HG02981 (cell line): ENCODE measurements around the gene PARD3B.

Experiments
- ATAC-seq: cut with Tn5 transposase; IDR thresholded peaks from one replicate; pipeline ENCODE4 v1.9.1; 2021; ENCODE audit warnings: mild to moderate bottlenecking, moderate library complexity; ENCODE audit not compliant: unreplicated experiment

PARD3B gene

GRCh38 chr2:205424326-205424725, 879.1 kb downstream of the PARD3B start:
- no peak for ATAC-seq

- no peak for ATAC-seq
These were observed 879.8 kb downstream of the PARD3B start for GRCh38 chr2:205425102-205425501.

- no peak for ATAC-seq
These were observed 881.8 kb downstream of the PARD3B start for GRCh38 chr2:205427112-205427511.

- ATAC-seq: no peak
These were observed 883.5 kb downstream of the PARD3B start for GRCh38 chr2:205428811-205429210.

GRCh38 chr2:205435970-205436369, 890.7 kb downstream of the PARD3B start:
- ATAC-seq: no peak

DNA sequence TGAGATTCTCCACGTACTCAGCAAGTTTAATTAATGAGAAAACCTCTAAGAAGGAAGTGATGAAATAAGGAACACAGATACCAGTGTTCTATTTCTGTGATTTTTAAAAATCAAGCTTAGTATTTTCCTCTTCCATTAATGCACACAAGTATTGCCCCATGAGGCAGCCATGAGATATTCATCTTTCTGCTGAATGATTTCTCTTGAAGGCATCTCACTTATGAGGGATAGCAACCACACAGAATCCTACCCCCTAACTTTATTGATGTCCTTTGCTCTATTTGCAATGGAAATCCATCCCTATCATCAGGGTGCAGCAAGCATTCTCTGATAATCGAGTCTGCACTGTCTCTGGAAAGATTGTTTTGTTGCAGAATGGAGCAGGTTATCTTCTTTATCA, 893.0 kb downstream of the PARD3B start:
- ATAC-seq: no peak

GRCh38 chr2:205439621-205440020, 894.3 kb downstream of the PARD3B start:
- ATAC-seq: no peak

- ATAC-seq: no peak
These were observed 896.2 kb downstream of the PARD3B start for GRCh38 chr2:205441524-205441923.

DNA sequence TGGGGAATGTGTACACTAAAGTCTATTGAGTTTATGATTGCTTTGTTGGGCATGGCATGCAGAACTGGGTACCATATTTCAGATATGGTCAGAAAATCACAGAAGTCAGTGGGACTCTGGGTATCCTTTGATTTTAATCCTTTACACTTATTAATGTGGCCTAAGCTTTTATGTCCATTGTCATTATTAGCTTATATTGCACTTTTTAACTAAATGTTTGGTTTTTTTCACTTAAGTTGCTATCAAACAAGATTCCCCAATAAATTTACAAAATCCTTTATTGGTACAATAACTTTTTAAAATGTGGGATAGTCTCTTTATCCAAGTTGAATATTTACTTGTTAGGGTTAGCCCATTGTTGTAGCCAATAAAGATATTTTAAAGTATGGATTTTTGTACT, 902.9 kb downstream of the PARD3B start:
- no peak for ATAC-seq

- ATAC-seq: no peak
These were observed 906.7 kb downstream of the PARD3B start for GRCh38 chr2:205451901-205452512.

GRCh38 chr2:205453202-205453601, 907.9 kb downstream of the PARD3B start:
- ATAC-seq: no peak

DNA sequence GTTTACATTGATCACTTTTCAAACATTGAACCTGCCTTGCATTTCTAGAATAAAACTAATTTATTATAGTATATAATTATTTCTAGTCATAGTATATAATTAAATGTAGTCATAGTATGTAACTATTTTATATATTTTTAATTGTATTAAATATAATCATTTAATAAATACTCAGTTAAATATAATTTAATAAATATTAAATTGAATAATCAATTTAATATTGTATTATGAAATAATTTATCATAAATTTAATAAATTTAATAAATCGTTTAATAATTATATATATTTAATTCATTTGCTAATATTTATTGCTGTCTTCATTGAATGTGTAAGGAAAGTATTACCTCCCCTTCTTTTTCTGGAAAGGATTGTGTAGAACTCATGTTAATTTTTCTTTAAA, 911.4 kb downstream of the PARD3B start:
- no peak for ATAC-seq

GRCh38 chr2:205460217-205460616, 914.9 kb downstream of the PARD3B start:
- no peak for ATAC-seq

- no peak for ATAC-seq
These were observed 915.9 kb downstream of the PARD3B start for GRCh38 chr2:205461169-205461568.

DNA sequence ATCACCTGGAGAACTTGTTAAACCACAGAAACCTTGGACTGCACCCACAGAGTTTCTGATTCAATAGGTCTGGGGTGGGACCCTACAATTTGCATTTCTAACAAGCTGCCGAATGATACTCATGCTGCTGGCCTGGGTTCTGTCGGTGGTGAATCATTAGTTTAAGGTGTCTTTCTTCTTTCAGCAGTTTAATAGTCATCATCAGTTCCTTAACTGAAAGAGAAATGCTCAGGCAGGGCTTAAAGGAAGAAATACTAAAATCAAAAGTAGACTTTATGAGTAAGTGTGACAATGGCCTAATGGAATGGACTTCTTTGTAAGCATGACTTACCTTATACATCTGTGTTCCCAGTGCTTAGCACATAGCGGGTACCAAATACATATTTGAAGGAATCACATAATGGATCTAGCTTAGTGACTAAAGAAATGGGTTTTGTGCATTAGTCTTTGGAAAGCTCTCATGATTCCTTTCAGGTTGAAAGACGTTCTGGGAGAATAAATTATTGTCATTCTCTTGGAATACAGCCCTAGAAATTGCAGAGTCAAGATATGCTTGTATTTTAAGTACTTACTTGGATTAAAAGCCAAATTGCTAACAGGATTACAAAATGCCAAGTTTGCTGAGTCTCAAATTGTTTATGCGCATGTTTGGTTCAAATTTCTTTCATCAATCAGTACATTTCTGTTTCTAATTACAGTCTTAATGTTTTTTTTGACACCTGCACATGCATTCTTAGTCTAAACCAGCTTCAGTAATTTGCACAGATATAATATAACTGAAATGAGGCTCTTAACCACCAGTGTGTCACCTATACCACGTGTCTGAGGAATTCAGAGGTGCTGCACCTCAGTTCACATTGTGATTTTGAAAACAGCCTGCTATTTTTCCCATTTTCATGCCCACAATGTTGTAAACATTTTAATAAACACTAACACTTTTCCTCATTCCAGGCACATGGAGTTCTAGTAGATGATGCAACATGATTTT, 916.7 kb downstream of the PARD3B start:
- no peak for ATAC-seq

GRCh38 chr2:205462681-205463345, 917.5 kb downstream of the PARD3B start:
- ATAC-seq: no peak

DNA sequence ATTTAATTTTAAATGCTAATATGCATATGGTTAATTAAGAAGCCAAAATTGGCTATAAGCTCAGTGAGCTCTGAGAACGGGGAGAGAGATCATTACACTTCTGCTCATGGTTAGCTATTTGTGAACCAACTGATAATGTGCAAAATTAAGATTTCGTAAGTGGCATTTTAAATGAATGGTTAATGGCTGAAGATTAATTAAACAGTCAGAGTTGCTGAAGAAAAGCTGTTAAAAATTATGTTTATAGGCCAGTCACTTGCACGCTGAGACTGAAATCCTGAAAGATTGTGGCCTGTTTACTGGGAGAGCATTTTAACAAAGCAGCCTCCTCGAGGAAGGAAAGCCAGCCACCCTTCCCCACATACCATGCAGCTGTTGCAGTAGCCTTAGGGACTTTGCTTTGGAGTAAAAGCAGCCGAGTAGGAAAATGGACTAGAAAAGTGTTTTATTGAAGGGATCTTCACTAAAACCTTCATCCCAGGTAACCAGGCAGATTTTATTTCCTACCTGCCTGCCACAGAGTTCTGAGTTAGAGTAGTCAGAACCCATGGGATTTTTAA, 918.3 kb downstream of the PARD3B start:
- ATAC-seq: no peak

- no peak for ATAC-seq
These were observed 919.4 kb downstream of the PARD3B start for GRCh38 chr2:205464681-205465080.

- ATAC-seq: no peak
These were observed 920.5 kb downstream of the PARD3B start for GRCh38 chr2:205465791-205466190.

DNA sequence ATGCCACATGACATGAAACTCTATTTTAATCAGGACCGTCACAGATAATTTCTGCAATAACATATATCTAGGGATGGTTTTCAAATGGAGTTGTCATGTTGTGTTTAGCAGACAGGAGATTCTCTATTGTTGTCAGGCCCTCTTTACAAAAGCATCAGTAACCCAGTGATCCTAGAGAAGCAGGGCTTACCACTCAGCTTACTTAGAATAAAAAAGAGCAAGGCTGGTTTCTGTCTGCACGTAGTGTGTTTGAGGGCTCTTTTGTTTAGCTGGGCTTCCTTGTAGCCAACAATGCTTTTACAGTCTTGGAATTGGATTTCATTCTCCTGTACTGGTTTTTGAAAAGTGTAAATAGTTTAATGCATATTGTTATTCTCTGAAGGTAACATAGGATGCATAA, 926.5 kb downstream of the PARD3B start:
- ATAC-seq: no peak

GRCh38 chr2:205473791-205474190, 928.5 kb downstream of the PARD3B start:
- ATAC-seq: no peak
